GM08714 (cell line): ENCODE measurements around the gene APOA4.

Experiments used
- H3K4me3 ChIP-seq: fragments of 200-500 bp; sonication (Bioruptor generic); 2 replicates; pipeline ENCODE4 v1.5.1; 2014; ENCODE audit warnings: mild to moderate bottlenecking, low read length, inconsistent platforms
- ZNF274 ChIP-seq: IDR thresholded peaks from 2 replicates; pipeline ENCODE4 v1.6.1; 2012; ENCODE audit warnings: mild to moderate bottlenecking, low read depth, low read length

Gene APOA4

DNA sequence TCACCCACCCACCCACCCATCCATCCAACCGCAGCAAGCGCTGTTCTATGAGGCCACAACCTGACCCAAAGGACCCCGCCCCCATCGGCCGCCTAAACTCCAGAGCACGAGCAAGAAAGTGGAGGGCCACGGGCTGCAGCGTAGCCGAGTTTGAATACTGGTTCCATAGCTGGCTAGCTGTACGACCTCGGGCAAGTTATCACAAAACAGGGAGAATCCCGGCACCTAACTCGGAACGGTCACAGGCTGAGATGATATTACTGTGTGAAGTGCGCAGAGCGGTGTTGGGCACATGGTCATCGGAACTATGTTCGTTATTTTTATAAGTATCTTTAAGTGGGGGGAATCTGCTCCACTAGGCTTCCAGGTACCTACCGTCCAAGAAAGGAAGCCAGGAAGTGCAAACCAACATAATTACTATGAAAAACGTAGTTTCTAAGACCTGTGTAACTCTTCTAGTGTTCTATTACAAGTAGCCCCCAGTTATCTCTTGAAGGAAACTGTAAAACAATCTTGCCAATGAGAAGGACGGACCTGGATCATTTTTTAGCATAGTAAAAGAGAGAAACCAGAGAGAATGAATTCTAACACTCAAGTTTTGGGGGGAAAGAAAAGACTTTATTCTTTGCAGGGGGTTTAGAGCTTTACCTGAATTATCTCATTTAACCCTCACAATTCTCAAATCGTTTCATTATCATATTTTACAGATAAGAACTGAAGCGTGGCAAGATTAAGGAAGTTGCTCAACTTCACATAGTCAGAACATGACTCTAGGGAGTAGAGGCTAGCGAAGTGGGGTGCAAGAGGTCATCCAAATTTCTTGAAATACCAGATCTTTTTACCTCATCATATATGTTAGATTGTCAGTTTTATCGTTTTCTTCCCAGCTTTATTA is 49.7 kb downstream of the APOA4 start:
- peak overlapping the region; percentile 98 for H3K4me3 ChIP-seq
- no peak for TF ChIP-seq ZNF274

DNA sequence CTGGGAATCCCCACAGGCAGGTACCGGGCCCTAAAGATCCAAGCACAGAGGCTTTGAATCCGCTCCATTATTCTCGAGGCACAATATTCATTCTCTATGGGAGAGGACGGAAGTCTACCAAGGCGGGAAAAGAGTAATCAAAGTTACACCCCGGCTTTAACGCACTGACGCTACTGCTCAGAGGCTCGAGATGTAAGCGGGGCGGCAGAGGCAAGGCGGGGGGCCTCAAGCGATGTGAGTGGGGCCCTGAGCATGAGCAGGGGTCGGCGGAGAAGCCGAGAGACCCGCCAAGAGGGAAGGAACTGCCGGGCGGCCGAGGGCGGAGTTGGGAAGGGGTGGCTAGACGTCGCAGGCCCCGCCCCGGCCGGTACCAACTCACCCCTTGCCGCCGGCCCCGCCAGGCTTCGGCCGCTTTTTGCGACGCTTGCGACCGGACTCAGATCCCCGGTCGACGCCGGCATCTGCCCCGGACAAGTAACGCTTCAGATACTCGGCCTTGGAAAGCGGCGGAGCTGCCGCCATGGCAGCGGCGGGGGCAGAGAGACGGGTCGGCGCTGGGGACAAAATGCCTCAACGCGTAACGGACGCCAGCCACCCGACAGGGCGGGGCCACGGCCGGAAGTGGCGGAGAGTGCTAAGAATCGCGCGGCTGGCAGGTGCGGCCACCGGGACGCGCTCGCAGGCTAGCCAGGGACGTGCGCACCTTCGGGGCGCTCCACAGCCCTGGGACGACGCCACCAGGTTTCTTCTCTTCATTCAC is 50.5 kb downstream of the APOA4 start, which contains the start of gene BUD13:
Gene BUD13, minus strand, starts transcription at position 545 of the 760 bp plus-strand sequence. Its CDS starts 23 bp downstream, at position 522.
- peak within 1 kb of the TSS; percentile 98 for H3K4me3 ChIP-seq
- no peak for TF ChIP-seq ZNF274

DNA sequence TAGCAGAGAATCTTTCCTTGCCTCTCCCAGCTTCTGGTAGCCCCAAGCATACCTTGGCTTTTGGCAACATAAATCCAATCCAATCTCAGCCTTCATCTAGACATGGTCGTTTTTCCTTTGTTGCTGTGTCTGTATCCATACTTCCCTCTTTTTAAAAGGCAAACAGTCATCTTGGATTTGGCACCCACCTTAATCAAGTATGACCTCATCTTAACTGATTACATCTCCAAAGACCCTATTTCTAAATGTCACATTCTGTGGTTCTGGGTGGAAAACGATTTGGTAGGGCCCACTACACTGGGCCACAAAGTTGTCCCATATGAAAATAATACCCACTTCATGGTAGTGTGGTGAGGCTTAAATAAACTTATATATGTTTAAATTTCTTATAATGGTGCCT is 51.2 kb downstream of the APOA4 start:
- TF ChIP-seq ZNF274: no peak
- peak overlapping the region; percentile 98 for H3K4me3 ChIP-seq
